ENCODE measurements around the gene MTX1.
A peak's percentile ranks its signal among the peaks of the same experiment; 100 is the strongest.

MTX1 gene

DNA sequence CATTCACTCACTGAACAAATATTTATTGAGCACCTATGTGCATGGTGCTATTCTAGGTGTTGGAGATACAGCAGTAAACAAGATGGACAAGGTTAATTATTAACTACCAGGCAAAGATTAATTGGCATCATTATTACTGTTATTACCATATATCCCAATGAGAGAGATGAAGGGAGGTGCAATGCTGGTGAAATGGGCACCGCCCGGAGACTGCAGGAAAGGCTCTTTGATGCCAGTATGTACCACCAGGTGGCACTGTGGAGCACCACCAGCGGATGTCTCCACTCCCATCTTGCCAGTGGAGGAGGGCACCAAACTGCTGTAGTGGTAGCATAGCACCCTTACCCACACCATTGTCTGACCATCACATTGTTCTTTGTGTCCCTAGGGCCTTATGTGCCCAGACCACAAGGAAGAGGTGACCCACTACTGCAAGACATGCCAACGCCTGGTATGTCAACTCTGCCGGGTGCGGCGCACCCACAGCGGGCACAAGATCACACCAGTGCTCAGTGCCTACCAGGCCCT, 31.9 kb upstream of the MTX1 start:
- Histone ChIP-seq H3K4me1 (ENCODE audit: control insufficient read depth, low read depth, low read length) (peaks cover 2% of the 10 kb centered on the region), H3K56ac (ENCODE audit: low read length) (no peak overlapping the region), H3K9ac (ENCODE audit: low read length) (no peak overlapping the region), H3K18ac (ENCODE audit: low read length) (no peak overlapping the region), H2BK120ac (ENCODE audit: low read depth, low read length) (no peak overlapping the region), H3K23ac (ENCODE audit: low read length) (no peak overlapping the region), H4K5ac (ENCODE audit: low read length) (no peak overlapping the region), H3K79me1 (ENCODE audit: low read length) (no peaks in the 10 kb centered on the region), H3K4ac (ENCODE audit: low read depth, low read length) (no peak overlapping the region), H3K36me3 (ENCODE audit: control insufficient read depth, insufficient read depth, low read length) (peaks cover 3% of the 10 kb centered on the region), H3K4me2 (ENCODE audit: low read length) (no peak overlapping the region), H2BK5ac (ENCODE audit: low read length) (no peak overlapping the region), H3K79me2 (ENCODE audit: control insufficient read depth, insufficient read depth, low read length) (peaks cover 2% of the 10 kb centered on the region), H3K27me3 (ENCODE audit: insufficient read depth, low read length, poor library complexity) (no peaks in the 10 kb centered on the region), H4K8ac (ENCODE audit: low read depth, low read length) (no peak overlapping the region), H3K27ac (ENCODE audit: low read depth, low read length) (no peak overlapping the region), H2BK15ac (replicated peaks; ENCODE audit: low read depth) (no peak overlapping the region), H3K4me3 (ENCODE audit: low read length) (no peak overlapping the region), H2AK5ac (ENCODE audit: low read length) (no peak overlapping the region)
- no CpG with 5 or more reads among the region's 8 CpGs for WGBS (ENCODE audit: extremely low coverage, insufficient coverage, low lambda C conversion rate)
- DNase-seq, result peak; percentile 59

DNA sequence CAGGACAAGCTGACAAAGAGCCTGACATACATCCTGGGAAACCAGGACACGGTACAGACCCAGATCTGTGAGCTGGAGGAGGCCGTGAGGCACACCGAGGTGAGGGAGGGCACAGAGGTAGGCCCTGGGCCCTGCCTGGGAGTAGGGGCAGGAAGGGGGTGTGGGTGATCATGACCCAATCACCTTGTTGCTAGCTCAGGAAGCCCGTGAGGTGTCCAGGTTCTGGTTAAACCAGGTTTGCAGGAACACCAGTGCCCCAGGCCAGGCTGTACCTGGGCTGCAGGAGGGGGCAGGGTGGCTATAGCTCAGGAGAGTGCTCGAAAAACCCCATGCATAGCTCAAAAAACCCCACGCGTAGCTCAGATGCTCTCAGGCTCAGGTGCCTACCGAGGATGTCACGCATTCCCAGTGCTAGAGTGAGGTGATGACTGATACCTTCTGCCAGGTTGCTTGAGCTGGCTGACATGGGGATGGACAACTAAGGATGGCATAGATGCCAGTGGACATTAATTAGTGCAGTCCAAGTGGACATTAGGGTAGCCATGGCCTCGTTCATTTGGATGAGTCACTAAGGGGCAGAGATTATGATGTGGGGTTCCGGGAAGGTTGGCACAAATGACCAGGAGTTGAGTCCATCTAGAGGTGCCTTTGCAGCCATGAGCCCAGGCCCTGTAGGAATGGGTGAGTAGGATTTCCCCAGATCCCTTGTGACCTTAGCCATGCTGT, 31.1 kb upstream of the MTX1 start:
- H3K27me3 ChIP-seq (ENCODE audit: insufficient read depth, low read length, poor library complexity), result no peaks in the 10 kb centered on the region
- no peak overlapping the region for H3K56ac ChIP-seq (ENCODE audit: low read length)
- DNase-seq, result no peak
- H2AK5ac ChIP-seq (ENCODE audit: low read length), result no peak overlapping the region
- H3K4me3 ChIP-seq (ENCODE audit: low read length), result no peak overlapping the region
- H2BK5ac ChIP-seq (ENCODE audit: low read length), result no peak overlapping the region
- H3K36me3 ChIP-seq (ENCODE audit: control insufficient read depth, insufficient read depth, low read length), result peaks cover 3% of the 10 kb centered on the region
- H3K18ac ChIP-seq (ENCODE audit: low read length), result no peak overlapping the region
- no peak overlapping the region for H2BK15ac ChIP-seq (replicated peaks; ENCODE audit: low read depth)
- H3K4ac ChIP-seq (ENCODE audit: low read depth, low read length), result no peak overlapping the region
- no peak overlapping the region for H3K4me2 ChIP-seq (ENCODE audit: low read length)
- H3K23ac ChIP-seq (ENCODE audit: low read length), result no peak overlapping the region
- peaks cover 2% of the 10 kb centered on the region for H3K4me1 ChIP-seq (ENCODE audit: control insufficient read depth, low read depth, low read length)
- H3K79me2 ChIP-seq (ENCODE audit: control insufficient read depth, insufficient read depth, low read length), result no peaks in the 10 kb centered on the region
- H3K9ac ChIP-seq (ENCODE audit: low read length), result no peak overlapping the region
- no peaks in the 10 kb centered on the region for H3K79me1 ChIP-seq (ENCODE audit: low read length)
- no peak overlapping the region for H3K27ac ChIP-seq (ENCODE audit: low read depth, low read length)
- no peak overlapping the region for H4K5ac ChIP-seq (ENCODE audit: low read length)
- no peak overlapping the region for H2BK120ac ChIP-seq (ENCODE audit: low read depth, low read length)
- no peak overlapping the region for H4K8ac ChIP-seq (ENCODE audit: low read depth, low read length)
- no CpG with 5 or more reads among the region's 11 CpGs for WGBS (ENCODE audit: extremely low coverage, insufficient coverage, low lambda C conversion rate)

DNA sequence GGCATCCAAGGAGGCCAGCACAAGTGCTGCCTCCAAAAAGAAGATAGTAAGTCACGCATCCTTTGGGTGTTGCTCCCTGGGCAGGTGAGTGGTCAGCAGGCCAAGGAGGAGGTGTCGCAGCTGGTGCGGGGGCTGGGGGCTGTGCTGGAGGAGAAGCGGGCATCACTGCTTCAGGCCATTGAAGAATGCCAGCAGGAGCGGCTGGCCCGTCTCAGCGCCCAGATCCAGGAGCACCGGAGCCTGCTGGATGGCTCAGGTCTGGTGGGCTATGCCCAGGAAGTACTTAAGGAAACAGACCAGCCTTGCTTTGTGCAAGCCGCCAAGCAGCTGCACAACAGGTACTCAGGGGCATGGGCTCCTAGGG, 30.6 kb upstream of the MTX1 start:
- no peak overlapping the region for H3K4ac ChIP-seq (ENCODE audit: low read depth, low read length)
- DNase-seq, result no peak
- no peak overlapping the region for H3K4me2 ChIP-seq (ENCODE audit: low read length)
- peaks cover 2% of the 10 kb centered on the region for H3K4me1 ChIP-seq (ENCODE audit: control insufficient read depth, low read depth, low read length)
- no peaks in the 10 kb centered on the region for H3K79me1 ChIP-seq (ENCODE audit: low read length)
- no peak overlapping the region for H4K5ac ChIP-seq (ENCODE audit: low read length)
- H2BK15ac ChIP-seq (replicated peaks; ENCODE audit: low read depth), result no peak overlapping the region
- no peak overlapping the region for H3K27ac ChIP-seq (ENCODE audit: low read depth, low read length)
- H3K36me3 ChIP-seq (ENCODE audit: control insufficient read depth, insufficient read depth, low read length), result peaks cover 3% of the 10 kb centered on the region
- H2BK120ac ChIP-seq (ENCODE audit: low read depth, low read length), result no peak overlapping the region
- H2BK5ac ChIP-seq (ENCODE audit: low read length), result no peak overlapping the region
- no peak overlapping the region for H3K56ac ChIP-seq (ENCODE audit: low read length)
- H3K9ac ChIP-seq (ENCODE audit: low read length), result no peak overlapping the region
- no peaks in the 10 kb centered on the region for H3K79me2 ChIP-seq (ENCODE audit: control insufficient read depth, insufficient read depth, low read length)
- H3K23ac ChIP-seq (ENCODE audit: low read length), result no peak overlapping the region
- no peak overlapping the region for H3K4me3 ChIP-seq (ENCODE audit: low read length)
- H4K8ac ChIP-seq (ENCODE audit: low read depth, low read length), result no peak overlapping the region
- H3K18ac ChIP-seq (ENCODE audit: low read length), result no peak overlapping the region
- no CpG with 5 or more reads among the region's 9 CpGs for WGBS (ENCODE audit: extremely low coverage, insufficient coverage, low lambda C conversion rate)
- no peak overlapping the region for H2AK5ac ChIP-seq (ENCODE audit: low read length)
- H3K27me3 ChIP-seq (ENCODE audit: insufficient read depth, low read length, poor library complexity), result no peaks in the 10 kb centered on the region

DNA sequence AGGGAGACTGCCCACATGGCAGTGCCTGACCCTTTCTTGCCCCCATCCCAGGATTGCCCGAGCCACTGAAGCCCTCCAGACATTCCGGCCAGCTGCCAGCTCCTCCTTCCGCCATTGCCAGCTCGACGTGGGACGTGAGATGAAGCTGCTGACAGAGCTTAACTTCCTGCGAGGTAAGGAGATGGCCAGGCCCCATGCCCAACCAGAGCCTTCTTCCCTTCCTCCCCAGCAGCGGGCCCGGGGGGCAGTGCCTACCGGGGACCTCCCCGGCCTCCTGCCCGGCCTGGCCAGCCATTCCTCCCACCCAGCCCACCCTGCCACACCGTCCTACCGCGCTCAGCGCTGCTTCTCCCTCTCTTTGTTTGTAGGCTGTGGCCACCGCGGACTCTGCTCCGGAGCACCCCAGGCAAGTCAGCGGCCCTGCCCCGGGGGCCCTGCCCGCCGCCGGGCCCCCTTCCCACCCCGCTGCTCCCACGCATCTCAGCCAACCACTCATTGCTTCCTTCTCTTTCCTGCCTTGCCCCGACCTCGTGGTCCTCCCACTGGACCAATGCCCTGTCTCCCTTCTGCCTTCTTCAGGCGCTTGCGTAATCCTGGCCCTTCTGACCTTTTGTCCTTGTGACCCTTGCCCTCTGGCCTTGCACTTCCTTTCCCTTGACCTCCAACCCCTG, 29.9 kb upstream of the MTX1 start:
- Histone ChIP-seq H3K56ac (ENCODE audit: low read length) (no peak overlapping the region), H2BK15ac (replicated peaks; ENCODE audit: low read depth) (no peak overlapping the region), H4K5ac (ENCODE audit: low read length) (no peak overlapping the region), H2AK5ac (ENCODE audit: low read length) (no peak overlapping the region), H3K9ac (ENCODE audit: low read length) (no peak overlapping the region), H4K8ac (ENCODE audit: low read depth, low read length) (no peak overlapping the region), H3K23ac (ENCODE audit: low read length) (no peak overlapping the region), H3K27me3 (ENCODE audit: insufficient read depth, low read length, poor library complexity) (no peaks in the 10 kb centered on the region), H2BK120ac (ENCODE audit: low read depth, low read length) (no peak overlapping the region), H3K4me3 (ENCODE audit: low read length) (no peak overlapping the region), H3K4me2 (ENCODE audit: low read length) (no peak overlapping the region), H3K18ac (ENCODE audit: low read length) (no peak overlapping the region), H3K79me2 (ENCODE audit: control insufficient read depth, insufficient read depth, low read length) (no peaks in the 10 kb centered on the region), H3K79me1 (ENCODE audit: low read length) (no peaks in the 10 kb centered on the region), H3K36me3 (ENCODE audit: control insufficient read depth, insufficient read depth, low read length) (peaks cover 3% of the 10 kb centered on the region), H3K27ac (ENCODE audit: low read depth, low read length) (no peak overlapping the region), H2BK5ac (ENCODE audit: low read length) (no peak overlapping the region), H3K4me1 (ENCODE audit: control insufficient read depth, low read depth, low read length) (no peaks in the 10 kb centered on the region), H3K4ac (ENCODE audit: low read depth, low read length) (no peak overlapping the region)
- no CpG with 5 or more reads among the region's 30 CpGs for WGBS (ENCODE audit: extremely low coverage, insufficient coverage, low lambda C conversion rate)
- no peak for DNase-seq

DNA sequence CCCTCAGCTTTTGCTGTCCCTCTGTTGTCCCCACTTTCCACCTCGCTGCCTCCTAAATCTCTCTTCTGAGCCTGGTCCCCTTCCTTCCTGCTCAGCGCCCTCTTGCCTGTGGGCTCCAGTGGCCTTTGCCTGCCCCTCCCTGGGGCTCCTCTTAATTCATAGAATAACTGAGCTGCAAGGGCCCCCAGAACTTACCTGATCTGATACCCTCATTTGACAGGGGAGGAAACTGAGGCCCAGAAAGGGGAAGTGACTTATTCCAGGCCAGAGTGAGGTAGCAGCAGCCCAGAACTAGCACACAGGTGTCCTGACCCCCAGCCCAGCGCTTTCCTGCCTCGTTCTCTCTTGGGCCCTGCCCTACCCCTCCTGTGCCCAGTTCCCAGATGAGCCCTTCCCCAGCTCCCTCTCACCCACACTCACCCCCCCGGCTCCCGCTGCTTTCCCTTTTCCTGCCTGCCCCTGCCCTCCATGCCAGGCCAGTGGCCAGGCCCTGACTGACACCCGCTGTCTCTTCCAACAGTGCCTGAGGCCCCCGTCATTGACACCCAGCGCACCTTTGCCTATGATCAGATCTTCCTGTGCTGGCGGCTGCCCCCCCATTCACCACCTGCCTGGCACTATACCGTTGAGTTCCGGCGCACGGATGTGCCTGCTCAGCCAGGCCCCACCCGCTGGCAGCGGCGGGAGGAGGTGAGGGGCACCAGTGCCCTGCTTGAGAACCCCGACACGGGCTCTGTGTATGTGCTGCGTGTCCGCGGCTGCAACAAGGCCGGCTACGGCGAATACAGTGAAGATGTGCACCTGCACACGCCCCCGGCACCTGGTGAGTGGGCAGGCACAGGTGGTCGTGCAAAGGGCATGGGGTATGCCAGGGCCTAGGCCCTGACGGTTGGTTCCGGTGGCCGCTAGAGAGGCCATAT, 29.1 kb upstream of the MTX1 start:
- no peak overlapping the region for H3K23ac ChIP-seq (ENCODE audit: low read length)
- no peaks in the 10 kb centered on the region for H3K27me3 ChIP-seq (ENCODE audit: insufficient read depth, low read length, poor library complexity)
- no peak overlapping the region for H4K8ac ChIP-seq (ENCODE audit: low read depth, low read length)
- no peak overlapping the region for H3K4ac ChIP-seq (ENCODE audit: low read depth, low read length)
- no peak overlapping the region for H3K9ac ChIP-seq (ENCODE audit: low read length)
- H3K56ac ChIP-seq (ENCODE audit: low read length), result no peak overlapping the region
- H3K4me1 ChIP-seq (ENCODE audit: control insufficient read depth, low read depth, low read length), result no peaks in the 10 kb centered on the region
- H3K27ac ChIP-seq (ENCODE audit: low read depth, low read length), result no peak overlapping the region
- DNase-seq, result no peak
- no peaks in the 10 kb centered on the region for H3K79me1 ChIP-seq (ENCODE audit: low read length)
- H2BK5ac ChIP-seq (ENCODE audit: low read length), result no peak overlapping the region
- H3K36me3 ChIP-seq (ENCODE audit: control insufficient read depth, insufficient read depth, low read length), result peaks cover 3% of the 10 kb centered on the region
- no peak overlapping the region for H2BK15ac ChIP-seq (replicated peaks; ENCODE audit: low read depth)
- H3K4me3 ChIP-seq (ENCODE audit: low read length), result no peak overlapping the region
- no peak overlapping the region for H3K18ac ChIP-seq (ENCODE audit: low read length)
- H4K5ac ChIP-seq (ENCODE audit: low read length), result no peak overlapping the region
- no CpG with 5 or more reads among the region's 31 CpGs for whole genome bisulfite sequencing (ENCODE audit: extremely low coverage, insufficient coverage, low lambda C conversion rate)
- no peak overlapping the region for H2BK120ac ChIP-seq (ENCODE audit: low read depth, low read length)
- H2AK5ac ChIP-seq (ENCODE audit: low read length), result no peak overlapping the region
- no peak overlapping the region for H3K4me2 ChIP-seq (ENCODE audit: low read length)
- no peaks in the 10 kb centered on the region for H3K79me2 ChIP-seq (ENCODE audit: control insufficient read depth, insufficient read depth, low read length)

Measured in mesendoderm (in vitro differentiated cells).